Measurements from ENCODE around the gene HES3. TPM values are rescaled to one million over a fixed set of nuclear protein-coding genes. Genes with fewer than 3 reads are reported as not detected.

HES3 gene
- total RNA-seq, 1 experiment from 2014 or later: not detected

GRCh38 chr1:6237093-6237492, 6.9 kb upstream of the HES3 start:
- ChIA-PET POLR2A (interaction anchor here (1.6 to 1.9 kb wide), 2 partner anchors 32 to 156 kb away, joined by 5 read pairs; partner anchors contain the start of gene ACOT7), RAD21 (ENCODE audit: low non-redundant PET in 1 of 2, low total read pairs in 2 of 2, uncharacterized antibody in 2 of 2, unreplicated experiment in 2 of 2) (interaction anchor here in 1 of 2 experiments (1.0 kb wide), 1 partner anchor 8 kb away, joined by 3 read pairs; no protein-coding TSS in a partner anchor), CTCF (interaction anchor here (1.7 to 3.8 kb wide), 4 partner anchors 9 to 204 kb away, joined by 5 to 34 read pairs (median 10); no protein-coding TSS in a partner anchor)
- Histone ChIP-seq H4K20me1 (ENCODE audit: insufficient read depth) (no peaks in the 10 kb centered on the region; the same call in 1 of the 2 replicates), H3K27ac (ENCODE audit: low read depth, low read length) (no peak overlapping the region), H3K27me3 (ENCODE audit: insufficient read depth, low read length) (no peaks in the 10 kb centered on the region), H3K36me3 (ENCODE audit: control insufficient read depth in 1 of 2, insufficient read depth in 2 of 2, low read length in 2 of 2) (peaks cover 4 to 10% of the 10 kb centered on the region in 2 experiments; a peak in 3 of 4 replicates), H3K4me1 (ENCODE audit: control insufficient read depth in 1 of 2, insufficient read depth in 2 of 2, low read length in 2 of 2) (peaks cover 14 to 49% of the 10 kb centered on the region in 2 experiments), H2AFZ (ENCODE audit: low read depth, low read length, poor library complexity, severe bottlenecking) (no peak overlapping the region), H3K9ac (ENCODE audit: low read length) (no peak overlapping the region), H3K9me3 (ENCODE audit: control insufficient read depth in 1 of 2, insufficient read depth in 1 of 2, low read depth in 1 of 2, low read length in 2 of 2) (no peaks in the 10 kb centered on the region), H3K79me2 (ENCODE audit: insufficient read depth, low read length) (peaks cover 31% of the 10 kb centered on the region), H3K4me2 (ENCODE audit: low read length) (peak overlapping the region; percentile 91), H3K4me3 (replicated peaks in 1 of 2; ENCODE audit: low read depth in 1 of 2, low read length in 2 of 2) (no peak overlapping the region), H3K9me2 (ENCODE audit: insufficient read depth) (no peaks in the 10 kb centered on the region)
- BruUV-seq (replicated peaks): TSS peak; percentile 68
- TF ChIP-seq ELF1 (IDR thresholded peaks at IDR 0.05; ENCODE audit: borderline replicate concordance, low read depth): no peak
- no peak for TF ChIP-seq EZH2phosphoT487 (IDR thresholded peaks at IDR 0.05; ENCODE audit: borderline replicate concordance)
- TF ChIP-seq SIN3A (IDR thresholded peaks at IDR 0.05; ENCODE audit: low read depth): no peak
- DNase-seq (ENCODE audit: low read depth, low spot score) (no peak), ATAC-seq (no peak)
- intact Hi-C loops (cut with micrococcal nuclease): no loop called here

DNA sequence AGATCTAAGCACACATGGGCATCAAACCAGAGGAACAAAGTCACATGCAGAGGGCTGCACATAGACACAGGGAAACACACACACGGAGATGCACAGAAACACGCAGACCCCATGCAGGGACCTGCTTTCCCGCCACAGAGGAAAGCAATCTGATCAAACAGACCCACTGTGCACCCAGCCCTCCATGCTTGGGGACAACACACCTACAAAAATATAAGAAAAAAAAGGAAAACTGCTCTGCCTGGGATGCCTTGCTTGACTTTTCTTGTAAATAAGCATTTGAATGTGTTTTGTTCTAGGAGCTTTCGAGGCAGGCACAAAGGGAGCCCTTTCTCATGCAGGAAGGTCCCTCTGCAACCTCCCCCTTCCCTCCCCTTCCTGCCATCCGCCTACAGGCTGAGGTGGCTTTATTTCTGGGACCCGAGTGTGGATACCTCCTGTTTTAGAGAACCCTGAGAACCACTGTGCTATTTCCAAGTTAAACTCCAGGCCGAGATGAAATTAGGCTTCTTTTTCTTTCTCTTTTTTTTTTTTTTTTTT, 4.7 kb upstream of the HES3 start:
- no peak for TF ChIP-seq FOSL1 (IDR thresholded peaks at IDR 0.05; ENCODE audit: low read depth)
- no peak for TF ChIP-seq YY1 (IDR thresholded peaks at IDR 0.05; ENCODE audit: extremely low read depth, insufficient replicate concordance, low read depth, low read length)
- no peak for TF ChIP-seq SP1 (IDR thresholded peaks at IDR 0.05; ENCODE audit: low read depth)
- TF ChIP-seq, protein P1, sequence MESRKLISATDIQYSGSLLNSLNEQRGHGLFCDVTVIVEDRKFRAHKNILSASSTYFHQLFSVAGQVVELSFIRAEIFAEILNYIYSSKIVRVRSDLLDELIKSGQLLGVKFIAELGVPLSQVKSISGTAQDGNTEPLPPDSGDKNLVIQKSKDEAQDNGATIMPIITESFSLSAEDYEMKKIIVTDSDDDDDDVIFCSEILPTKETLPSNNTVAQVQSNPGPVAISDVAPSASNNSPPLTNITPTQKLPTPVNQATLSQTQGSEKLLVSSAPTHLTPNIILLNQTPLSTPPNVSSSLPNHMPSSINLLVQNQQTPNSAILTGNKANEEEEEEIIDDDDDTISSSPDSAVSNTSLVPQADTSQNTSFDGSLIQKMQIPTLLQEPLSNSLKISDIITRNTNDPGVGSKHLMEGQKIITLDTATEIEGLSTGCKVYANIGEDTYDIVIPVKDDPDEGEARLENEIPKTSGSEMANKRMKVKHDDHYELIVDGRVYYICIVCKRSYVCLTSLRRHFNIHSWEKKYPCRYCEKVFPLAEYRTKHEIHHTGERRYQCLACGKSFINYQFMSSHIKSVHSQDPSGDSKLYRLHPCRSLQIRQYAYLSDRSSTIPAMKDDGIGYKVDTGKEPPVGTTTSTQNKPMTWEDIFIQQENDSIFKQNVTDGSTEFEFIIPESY (IDR thresholded peaks at IDR 0.05; ENCODE audit: extremely low read depth, insufficient replicate concordance, low read length): no peak
- no peak for TF ChIP-seq CTCF (IDR thresholded peaks at IDR 0.05 in 2 of 3, conservative IDR thresholded peaks at IDR 0.05 in 1 of 3; ENCODE audit: borderline replicate concordance in 1 of 3, insufficient read depth in 1 of 3, low read depth in 2 of 3, low read length in 2 of 3)
- TF ChIP-seq ZNF274 (IDR thresholded peaks at IDR 0.05; ENCODE audit: low read depth, low read length): no peak
- TF ChIP-seq CBX3 (IDR thresholded peaks at IDR 0.05; ENCODE audit: low read depth): no peak
- no peak for TF ChIP-seq EZH2 (IDR thresholded peaks at IDR 0.05)
- TF ChIP-seq, protein P2, sequence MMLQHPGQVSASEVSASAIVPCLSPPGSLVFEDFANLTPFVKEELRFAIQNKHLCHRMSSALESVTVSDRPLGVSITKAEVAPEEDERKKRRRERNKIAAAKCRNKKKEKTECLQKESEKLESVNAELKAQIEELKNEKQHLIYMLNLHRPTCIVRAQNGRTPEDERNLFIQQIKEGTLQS (IDR thresholded peaks at IDR 0.05): no peak
- Histone ChIP-seq H3K4me1 (ENCODE audit: control insufficient read depth in 1 of 2, insufficient read depth in 2 of 2, low read length in 2 of 2) (peaks cover 13 to 47% of the 10 kb centered on the region in 2 experiments), H3K79me2 (ENCODE audit: insufficient read depth, low read length) (peaks cover 13% of the 10 kb centered on the region), H3K27ac (ENCODE audit: low read depth, low read length) (no peak overlapping the region), H3K36me3 (ENCODE audit: control insufficient read depth in 1 of 2, insufficient read depth in 2 of 2, low read length in 2 of 2) (no peaks in the 10 kb centered on the region), H3K9ac (ENCODE audit: low read length) (no peak overlapping the region), H3K4me2 (ENCODE audit: low read length) (peak overlapping the region; percentile 33; the same call in 1 of the 2 replicates), H3K27me3 (ENCODE audit: insufficient read depth, low read length) (no peaks in the 10 kb centered on the region), H3K9me3 (ENCODE audit: control insufficient read depth in 1 of 2, insufficient read depth in 1 of 2, low read depth in 1 of 2, low read length in 2 of 2) (no peaks in the 10 kb centered on the region), H2AFZ (ENCODE audit: low read depth, low read length, poor library complexity, severe bottlenecking) (no peak overlapping the region), H3K9me2 (ENCODE audit: insufficient read depth) (no peaks in the 10 kb centered on the region), H4K20me1 (ENCODE audit: insufficient read depth) (no peaks in the 10 kb centered on the region), H3K4me3 (replicated peaks in 1 of 2; ENCODE audit: low read depth in 1 of 2, low read length in 2 of 2) (no peak overlapping the region)
- no peak for DNase-seq (ENCODE audit: low read depth, low spot score)
- no peak for ATAC-seq
- ChIA-PET RAD21 (ENCODE audit: low non-redundant PET in 1 of 2, low total read pairs in 2 of 2, uncharacterized antibody in 2 of 2, unreplicated experiment in 2 of 2) (no interaction called here), CTCF (interaction anchor here (0.6 to 3.8 kb wide), 14 partner anchors 7 to 284 kb away, joined by 3 to 34 read pairs (median 4); partner anchors contain the start of genes NPHP4 and RNF207), POLR2A (interaction anchor here (1.2 kb wide), 1 partner anchor 34 kb away, joined by 7 read pairs; no protein-coding TSS in a partner anchor)
- intact Hi-C loops (cut with micrococcal nuclease): no loop called here
- BruUV-seq (replicated peaks): no TSS peak
